GM08714 (cell line): ENCODE data around the gene PNPO.

Source experiments
- H3K4me3 ChIP-seq: fragments of 200-500 bp; sonication (Bioruptor generic); 2 replicates; pipeline ENCODE4 v1.5.1; 2014; ENCODE audit warnings: mild to moderate bottlenecking, low read length, inconsistent platforms
- ZNF274 ChIP-seq: IDR thresholded peaks from 2 replicates; pipeline ENCODE4 v1.6.1; 2012; ENCODE audit warnings: mild to moderate bottlenecking, low read depth, low read length

PNPO gene

GRCh38 chr17:47967607-47968252, 26.4 kb downstream of the PNPO start:
- no peak for TF ChIP-seq ZNF274
- no peak overlapping the region for H3K4me3 ChIP-seq

- TF ChIP-seq ZNF274: no peak
- no peak overlapping the region for H3K4me3 ChIP-seq
Measured at GRCh38 chr17:47968836-47969235, 27.5 kb downstream of the PNPO start.

- no peak for TF ChIP-seq ZNF274
- H3K4me3 ChIP-seq: peak overlapping the region; percentile 30; the same call in 1 of the 2 replicates
Measured at GRCh38 chr17:47969930-47970724, 28.8 kb downstream of the PNPO start.

- TF ChIP-seq ZNF274: no peak
- peak within 1 kb of the TSS; percentile 78 for H3K4me3 ChIP-seq
Measured at GRCh38 chr17:47970725-47971499, 29.5 kb downstream of the PNPO start, which contains the start of gene CDK5RAP3. TSS of gene CDK5RAP3 (plus strand) at chr17:47971113. CDS start at chr17:47971147, 34 bp downstream.

GRCh38 chr17:47973541-47973940, 32.2 kb downstream of the PNPO start:
- TF ChIP-seq ZNF274: no peak

DNA sequence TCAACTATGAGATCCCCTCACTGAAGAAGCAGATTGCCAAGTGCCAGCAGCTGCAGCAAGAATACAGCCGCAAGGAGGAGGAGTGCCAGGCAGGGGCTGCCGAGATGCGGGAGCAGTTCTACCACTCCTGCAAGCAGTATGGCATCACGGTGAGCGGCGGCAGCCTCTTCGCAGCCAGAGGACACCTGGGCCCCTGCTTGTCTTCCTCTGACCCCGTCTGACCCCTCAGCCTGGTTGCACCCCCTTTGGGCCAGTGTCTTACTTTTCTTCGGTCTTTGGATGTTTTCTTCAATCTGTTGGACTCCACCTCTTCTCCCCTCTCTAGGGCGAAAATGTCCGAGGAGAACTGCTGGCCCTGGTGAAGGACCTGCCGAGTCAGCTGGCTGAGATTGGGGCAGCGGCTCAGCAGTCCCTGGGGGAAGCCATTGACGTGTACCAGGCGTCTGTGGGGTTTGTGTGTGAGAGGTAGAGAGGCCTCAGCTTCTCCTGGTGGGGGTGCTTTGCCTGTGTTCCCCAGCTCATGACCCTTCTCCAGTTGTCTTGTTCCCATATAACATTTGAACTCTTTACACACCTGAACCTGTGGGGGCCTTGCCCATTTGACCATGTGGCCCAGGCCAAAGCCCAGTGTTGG, 33.9 kb downstream of the PNPO start:
- TF ChIP-seq ZNF274: no peak
- no peak overlapping the region for H3K4me3 ChIP-seq

More at GRCh38 chr17:47973541-47973940, 32.2 kb downstream of the PNPO start:
- H3K4me3 ChIP-seq: no peak overlapping the region

DNA sequence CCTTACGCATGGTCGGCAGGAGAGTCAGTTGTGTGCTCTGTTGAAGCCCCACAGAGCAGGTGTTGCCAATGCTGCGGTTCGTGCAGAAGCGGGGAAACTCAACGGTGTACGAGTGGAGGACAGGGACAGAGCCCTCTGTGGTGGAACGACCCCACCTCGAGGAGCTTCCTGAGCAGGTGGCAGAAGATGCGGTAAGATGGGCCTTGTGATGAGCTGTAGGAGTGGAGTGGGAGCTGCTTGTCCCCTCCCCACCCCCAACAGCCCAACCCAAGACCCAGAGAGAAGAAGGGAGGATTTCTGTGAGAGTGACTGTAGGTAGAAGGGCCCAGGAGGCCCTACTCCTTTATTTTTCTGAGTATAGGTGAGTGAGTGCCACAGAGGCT, 34.4 kb downstream of the PNPO start:
- no peak overlapping the region for H3K4me3 ChIP-seq
- no peak for TF ChIP-seq ZNF274

DNA sequence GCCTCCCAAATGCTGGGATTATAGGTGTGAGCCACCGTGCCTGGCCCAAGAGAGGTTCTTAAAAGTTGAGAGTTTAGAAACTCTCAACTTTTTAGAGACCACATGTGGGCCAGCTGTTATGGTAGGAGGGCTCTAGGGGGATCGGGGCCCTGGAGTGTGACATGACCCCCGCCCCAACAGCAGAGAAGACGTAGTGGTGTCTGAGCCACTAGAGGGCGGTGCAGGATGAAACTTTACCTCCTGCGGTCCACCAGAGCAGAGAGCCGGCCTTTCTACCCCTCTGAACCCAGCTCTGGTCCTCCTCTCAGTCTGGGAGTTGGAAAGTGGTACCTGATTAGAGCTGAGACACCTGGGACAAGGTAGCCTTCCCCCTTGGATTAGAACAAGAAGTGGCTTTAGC, 37.0 kb downstream of the PNPO start:
- no peak for TF ChIP-seq ZNF274
- no peak overlapping the region for H3K4me3 ChIP-seq

DNA sequence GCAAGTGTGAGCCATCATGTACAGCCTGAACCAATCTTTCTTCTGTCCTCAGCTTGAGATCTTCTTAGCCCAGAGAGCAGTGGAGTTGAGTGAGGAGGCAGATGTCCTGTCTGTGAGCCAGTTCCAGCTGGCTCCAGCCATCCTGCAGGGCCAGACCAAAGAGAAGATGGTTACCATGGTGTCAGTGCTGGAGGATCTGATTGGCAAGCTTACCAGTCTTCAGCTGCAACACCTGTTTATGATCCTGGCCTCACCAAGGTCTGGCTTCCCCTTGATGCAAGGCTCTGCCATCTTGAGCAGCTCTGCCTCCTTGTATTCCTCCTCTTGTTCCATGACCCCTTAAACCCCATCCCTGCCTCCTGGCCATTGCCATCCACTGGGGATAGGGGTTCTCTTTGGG, 39.2 kb downstream of the PNPO start:
- no peak for TF ChIP-seq ZNF274
- no peak overlapping the region for H3K4me3 ChIP-seq

DNA sequence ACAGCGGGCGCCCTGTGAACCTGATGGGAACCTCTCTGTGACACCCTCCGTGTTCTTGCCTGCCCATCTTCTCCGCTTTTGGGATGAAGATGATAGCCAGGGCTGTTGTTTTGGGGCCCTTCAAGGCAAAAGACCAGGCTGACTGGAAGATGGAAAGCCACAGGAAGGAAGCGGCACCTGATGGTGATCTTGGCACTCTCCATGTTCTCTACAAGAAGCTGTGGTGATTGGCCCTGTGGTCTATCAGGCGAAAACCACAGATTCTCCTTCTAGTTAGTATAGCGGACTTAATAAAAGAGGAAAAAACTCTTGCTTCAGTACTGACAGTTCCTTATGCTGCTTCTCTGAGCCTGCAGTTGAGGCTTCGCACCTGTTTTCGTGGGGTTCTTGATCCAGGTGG, 40.1 kb downstream of the PNPO start:
- no peak overlapping the region for H3K4me3 ChIP-seq
- no peak for TF ChIP-seq ZNF274

GRCh38 chr17:47982091-47982617, 40.8 kb downstream of the PNPO start:
- no peak for TF ChIP-seq ZNF274

DNA sequence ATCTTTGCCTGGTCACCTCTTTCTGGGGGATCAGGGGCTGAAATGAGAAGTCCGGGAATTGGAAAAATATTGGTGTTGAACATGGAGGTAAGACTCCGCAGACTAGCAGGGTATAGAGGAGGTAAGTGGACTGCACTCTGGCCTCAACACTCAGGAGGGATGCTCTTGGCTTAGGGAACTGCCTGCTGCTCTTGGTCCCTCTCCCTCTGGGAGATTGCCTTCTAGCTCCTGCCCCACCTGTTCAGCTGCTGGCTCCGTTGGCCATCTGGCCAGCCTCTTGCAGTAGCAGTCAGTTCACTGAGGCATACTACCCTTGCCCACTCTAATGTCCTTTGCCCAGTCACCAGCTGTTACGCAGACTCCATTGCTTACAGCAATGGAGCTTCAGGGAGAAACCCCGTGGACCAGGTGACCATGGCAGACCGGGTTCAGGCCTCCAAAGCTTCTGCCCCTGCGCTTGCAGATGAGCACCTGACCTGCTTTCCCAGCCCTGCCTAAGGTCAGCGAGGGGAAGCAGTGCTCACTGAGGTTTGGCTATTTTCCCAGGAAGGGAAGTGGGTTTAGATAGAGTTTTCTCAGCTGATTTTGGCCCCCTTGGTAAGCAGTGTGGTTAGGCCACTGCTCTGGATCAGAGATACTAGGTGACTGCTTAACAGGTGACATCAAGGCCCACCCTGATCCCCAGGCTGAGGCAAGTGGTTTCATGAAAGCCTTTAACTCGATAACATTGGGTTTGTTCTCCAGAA, 41.4 kb downstream of the PNPO start:
- H3K4me3 ChIP-seq: no peak overlapping the region
- no peak for TF ChIP-seq ZNF274

More at GRCh38 chr17:47982091-47982617, 40.8 kb downstream of the PNPO start:
- H3K4me3 ChIP-seq: no peak overlapping the region
